ENCODE measurements around the gene RPL12.

Gene RPL12

GRCh38 chr9:127398715-127399400 lies 52.3 kb downstream of the RPL12 start:
- CTCF ChIA-PET, result interaction anchor here (1.0 to 1.5 kb wide), 6 partner anchors 11 to 183 kb away, joined by 3 to 11 read pairs (median 4); partner anchors contain the start of gene ZNF79
- DNase-seq (ENCODE audit: extremely low spot score), result no peak
- POLR2A ChIA-PET, result no interaction called here
- TF ChIP-seq CTCF (IDR thresholded peaks at IDR 0.05; ENCODE audit: control extremely low read depth, extremely low read depth, low read depth, missing control alignments), result no peak

- ChIA-PET CTCF (interaction anchor here (0.6 to 2.2 kb wide), 6 partner anchors 10 to 183 kb away, joined by 3 to 12 read pairs (median 4); partner anchors contain the start of gene ZNF79), POLR2A (no interaction called here)
- no peak for TF ChIP-seq CTCF (IDR thresholded peaks at IDR 0.05; ENCODE audit: control extremely low read depth, extremely low read depth, low read depth, missing control alignments)
- DNase-seq (ENCODE audit: extremely low spot score), result no peak
Observed at GRCh38 chr9:127398275-127398647, 52.9 kb downstream of the RPL12 start.
